SH-SY5Y (cell line): ENCODE measurements around the gene SIK3.

Experiments
- GATA2 ChIP-seq: IDR thresholded peaks from 2 replicates; pipeline ENCODE4 v1.6.1; 2011; ENCODE audit warnings: mild to moderate bottlenecking, low read depth, low read length
- GATA3 ChIP-seq: IDR thresholded peaks from 2 replicates; pipeline ENCODE4 v1.6.1; 2011; ENCODE audit warnings: low read depth, mild to moderate bottlenecking, low read length, moderate library complexity

GRCh38 chr11:117134431-117134830, 36.2 kb upstream of the SIK3 start:
- TF ChIP-seq GATA2 (no peak), GATA3 (no peak)
